ENCODE measurements around the gene TBCE. TPM values are rescaled to one million over a fixed set of nuclear protein-coding genes. Genes with fewer than 3 reads are reported as not detected.

Gene TBCE
- total RNA-seq, 1 experiment from 2014 or later, result 41.6 TPM

DNA sequence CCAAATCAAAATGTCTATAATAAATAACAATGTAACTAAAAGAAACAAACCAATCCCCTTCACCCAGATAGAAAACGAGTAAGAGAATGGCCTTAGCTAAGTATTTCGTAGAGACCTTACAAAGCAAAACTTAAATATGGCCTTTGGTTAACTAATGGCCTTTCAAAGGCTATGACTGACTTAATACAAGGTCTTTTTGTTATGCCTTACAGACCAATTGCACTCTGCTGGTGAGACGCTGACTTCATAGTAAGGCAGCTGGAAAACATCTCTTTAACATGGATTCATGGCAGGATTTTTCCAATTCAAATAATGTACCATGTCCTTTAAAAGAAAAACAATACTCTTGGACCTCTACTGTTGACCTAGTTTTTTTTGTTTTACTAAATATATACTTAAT lies 15.8 kb upstream of the TBCE start:
- no peaks in the 10 kb centered on the region for H3K27me3 ChIP-seq (ENCODE audit: insufficient read depth, low read length)
- H3K27ac Mint-ChIP-seq, result no peak overlapping the region
- no peak overlapping the region for H3T11ph ChIP-seq (ENCODE audit: low read length)

More for the DNA sequence above, 15.8 kb upstream of the TBCE start:
- Histone ChIP-seq H3K9ac (ENCODE audit: extremely low read depth, insufficient read length, low read length) (no peak overlapping the region), H3K56ac (ENCODE audit: insufficient read length, low read depth, low read length) (no peak overlapping the region), H2AK5ac (ENCODE audit: insufficient read length, low read length) (no peak overlapping the region), H3K9me3 (ENCODE audit: control insufficient read depth, low read depth, low read length) (no peaks in the 10 kb centered on the region), H4K20me1 (ENCODE audit: control insufficient read depth, insufficient read depth, insufficient read length) (no peaks in the 10 kb centered on the region), H2BK120ac (ENCODE audit: low read depth, low read length, poor library complexity, severe bottlenecking) (no peak overlapping the region), H4K8ac (replicated peaks; ENCODE audit: insufficient read length, low read depth, low read length) (no peak overlapping the region), H2BK12ac (ENCODE audit: insufficient read length, low read depth, low read length) (no peak overlapping the region), H3K18ac (ENCODE audit: insufficient read length, low read depth, low read length) (no peak overlapping the region), H2BK15ac (ENCODE audit: low read depth, low read length) (no peak overlapping the region), H3K79me1 (ENCODE audit: insufficient read depth, low read depth, low read length, poor library complexity, severe bottlenecking) (no peaks in the 10 kb centered on the region), H3K4me1 (ENCODE audit: insufficient read depth, low read length) (no peaks in the 10 kb centered on the region), H2BK20ac (ENCODE audit: low read depth, low read length, poor library complexity, severe bottlenecking) (no peak overlapping the region), H3K4ac (ENCODE audit: low read depth, low read length) (no peak overlapping the region), H3K14ac (ENCODE audit: insufficient read depth, low read length) (no peak overlapping the region), H3K27ac (ENCODE audit: insufficient read length, low read depth, low read length) (no peak overlapping the region), H4K5ac (ENCODE audit: insufficient read length, low read depth, low read length) (no peak overlapping the region), H3K4me2 (ENCODE audit: insufficient read depth, insufficient read length, low read length) (no peak overlapping the region), H3K23me2 (ENCODE audit: insufficient read length, low read depth, low read length, poor library complexity, severe bottlenecking) (no peaks in the 10 kb centered on the region), H2AFZ (ENCODE audit: low read length) (no peak overlapping the region), H4K91ac (ENCODE audit: insufficient read length, low read depth, low read length) (no peak overlapping the region), H2BK5ac (ENCODE audit: insufficient read length, low read length) (no peak overlapping the region), H3K23ac (ENCODE audit: insufficient read length, low read depth, low read length) (no peak overlapping the region), H3K79me2 (ENCODE audit: insufficient read depth, low read length) (no peaks in the 10 kb centered on the region)
- H3K9me3 Mint-ChIP-seq, result no peaks in the 10 kb centered on the region
- H3K36me3 Mint-ChIP-seq (ENCODE audit: insufficient read depth in 1 of 3, low read depth in 3 of 3), result peaks cover 0 to 5% (median 0%) of the 10 kb centered on the region in 3 experiments; a peak in 1 of 7 replicates
- H3K27me3 Mint-ChIP-seq (ENCODE audit: low read depth), result no peaks in the 10 kb centered on the region
- TF ChIP-seq, protein P1, sequence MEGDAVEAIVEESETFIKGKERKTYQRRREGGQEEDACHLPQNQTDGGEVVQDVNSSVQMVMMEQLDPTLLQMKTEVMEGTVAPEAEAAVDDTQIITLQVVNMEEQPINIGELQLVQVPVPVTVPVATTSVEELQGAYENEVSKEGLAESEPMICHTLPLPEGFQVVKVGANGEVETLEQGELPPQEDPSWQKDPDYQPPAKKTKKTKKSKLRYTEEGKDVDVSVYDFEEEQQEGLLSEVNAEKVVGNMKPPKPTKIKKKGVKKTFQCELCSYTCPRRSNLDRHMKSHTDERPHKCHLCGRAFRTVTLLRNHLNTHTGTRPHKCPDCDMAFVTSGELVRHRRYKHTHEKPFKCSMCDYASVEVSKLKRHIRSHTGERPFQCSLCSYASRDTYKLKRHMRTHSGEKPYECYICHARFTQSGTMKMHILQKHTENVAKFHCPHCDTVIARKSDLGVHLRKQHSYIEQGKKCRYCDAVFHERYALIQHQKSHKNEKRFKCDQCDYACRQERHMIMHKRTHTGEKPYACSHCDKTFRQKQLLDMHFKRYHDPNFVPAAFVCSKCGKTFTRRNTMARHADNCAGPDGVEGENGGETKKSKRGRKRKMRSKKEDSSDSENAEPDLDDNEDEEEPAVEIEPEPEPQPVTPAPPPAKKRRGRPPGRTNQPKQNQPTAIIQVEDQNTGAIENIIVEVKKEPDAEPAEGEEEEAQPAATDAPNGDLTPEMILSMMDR (conservative IDR thresholded peaks at IDR 0.05), result no peak
- no CpG with 5 or more reads among the region's 3 CpGs for WGBS (ENCODE audit: extremely low coverage, insufficient read length, low lambda C conversion rate)
- H3K4me3 Mint-ChIP-seq, result no peak overlapping the region
- no peaks in the 10 kb centered on the region; a peak in 1 of 4 replicates for H3K4me1 Mint-ChIP-seq
- no peak for DNase-seq
